ENCODE data around the gene SGSM2.

Gene SGSM2

DNA sequence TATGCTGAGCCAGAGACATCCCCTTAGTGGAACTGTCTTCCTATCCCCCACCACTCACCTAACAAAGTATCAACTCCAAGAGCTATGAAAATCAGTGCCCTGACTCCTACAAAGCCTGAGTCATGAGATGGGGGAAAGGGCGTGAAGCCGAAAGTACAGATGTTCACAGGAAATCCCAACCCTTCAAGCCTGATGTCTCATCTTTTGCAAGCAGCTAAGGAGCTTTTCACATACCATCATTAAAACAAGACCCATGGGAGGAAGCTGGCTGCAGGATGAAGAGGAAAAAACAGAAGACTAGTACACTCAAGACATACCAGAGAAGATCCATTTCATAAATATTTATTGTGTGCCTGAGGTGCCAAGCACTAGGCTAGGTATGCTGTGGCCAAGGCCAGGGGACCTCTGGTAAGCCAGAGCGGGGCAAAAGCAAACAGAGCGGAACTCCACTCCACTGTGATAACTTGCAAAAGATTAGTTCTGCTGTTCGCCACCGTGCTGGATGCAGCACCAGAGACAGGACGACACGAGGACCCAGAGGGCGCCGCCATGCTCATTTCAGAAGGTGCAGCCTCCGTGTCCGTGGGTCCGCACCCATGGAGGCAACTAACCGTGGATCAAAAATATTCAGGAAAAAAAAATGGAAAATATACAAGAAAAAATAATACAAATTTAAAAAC, 68.1 kb downstream of the SGSM2 start:
- TF ChIP-seq, protein P1, sequence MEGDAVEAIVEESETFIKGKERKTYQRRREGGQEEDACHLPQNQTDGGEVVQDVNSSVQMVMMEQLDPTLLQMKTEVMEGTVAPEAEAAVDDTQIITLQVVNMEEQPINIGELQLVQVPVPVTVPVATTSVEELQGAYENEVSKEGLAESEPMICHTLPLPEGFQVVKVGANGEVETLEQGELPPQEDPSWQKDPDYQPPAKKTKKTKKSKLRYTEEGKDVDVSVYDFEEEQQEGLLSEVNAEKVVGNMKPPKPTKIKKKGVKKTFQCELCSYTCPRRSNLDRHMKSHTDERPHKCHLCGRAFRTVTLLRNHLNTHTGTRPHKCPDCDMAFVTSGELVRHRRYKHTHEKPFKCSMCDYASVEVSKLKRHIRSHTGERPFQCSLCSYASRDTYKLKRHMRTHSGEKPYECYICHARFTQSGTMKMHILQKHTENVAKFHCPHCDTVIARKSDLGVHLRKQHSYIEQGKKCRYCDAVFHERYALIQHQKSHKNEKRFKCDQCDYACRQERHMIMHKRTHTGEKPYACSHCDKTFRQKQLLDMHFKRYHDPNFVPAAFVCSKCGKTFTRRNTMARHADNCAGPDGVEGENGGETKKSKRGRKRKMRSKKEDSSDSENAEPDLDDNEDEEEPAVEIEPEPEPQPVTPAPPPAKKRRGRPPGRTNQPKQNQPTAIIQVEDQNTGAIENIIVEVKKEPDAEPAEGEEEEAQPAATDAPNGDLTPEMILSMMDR (IDR thresholded peaks at IDR 0.05; ENCODE audit: extremely low read depth, insufficient read depth, missing control alignments): no peak
- no peak for DNase-seq (ENCODE audit: low spot score)
- in situ Hi-C loops (cut with MboI; ENCODE audit: low pct_unique_long_range_greater_than_20kb, low sequenced_read_pairs, unreplicated experiment): no loop called here

DNA sequence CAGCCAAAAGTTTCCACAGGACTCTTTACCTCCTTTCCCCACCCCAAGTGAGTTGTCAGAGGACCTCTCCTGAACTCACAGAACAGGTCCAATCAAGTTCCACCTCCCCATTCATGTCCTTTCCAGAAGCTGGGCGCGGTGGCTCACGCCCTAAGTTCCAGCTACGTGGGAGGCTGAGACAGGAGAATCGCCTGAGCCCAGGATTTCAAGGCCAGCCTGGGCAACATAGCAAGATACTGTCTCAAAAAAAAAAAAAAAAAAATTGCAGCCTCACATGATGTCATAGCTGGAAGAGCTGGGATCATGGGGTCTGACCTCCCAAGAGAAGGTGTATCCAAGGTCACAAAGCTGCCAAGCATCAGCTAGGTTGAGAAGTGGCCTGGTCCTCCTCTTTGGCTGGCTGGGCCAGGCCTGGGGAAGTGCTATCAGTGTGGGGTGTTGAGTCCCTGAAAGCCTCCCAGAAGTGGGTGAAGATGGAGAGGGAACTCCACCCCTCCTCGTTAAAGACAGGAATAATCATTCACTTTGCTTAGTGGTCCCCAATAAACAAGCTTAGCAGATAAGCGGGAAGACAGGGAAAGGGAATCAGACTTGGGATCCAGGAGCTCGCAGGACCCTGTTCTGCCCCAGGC, 69.1 kb downstream of the SGSM2 start:
- no peak for DNase-seq (ENCODE audit: low spot score)

DNA sequence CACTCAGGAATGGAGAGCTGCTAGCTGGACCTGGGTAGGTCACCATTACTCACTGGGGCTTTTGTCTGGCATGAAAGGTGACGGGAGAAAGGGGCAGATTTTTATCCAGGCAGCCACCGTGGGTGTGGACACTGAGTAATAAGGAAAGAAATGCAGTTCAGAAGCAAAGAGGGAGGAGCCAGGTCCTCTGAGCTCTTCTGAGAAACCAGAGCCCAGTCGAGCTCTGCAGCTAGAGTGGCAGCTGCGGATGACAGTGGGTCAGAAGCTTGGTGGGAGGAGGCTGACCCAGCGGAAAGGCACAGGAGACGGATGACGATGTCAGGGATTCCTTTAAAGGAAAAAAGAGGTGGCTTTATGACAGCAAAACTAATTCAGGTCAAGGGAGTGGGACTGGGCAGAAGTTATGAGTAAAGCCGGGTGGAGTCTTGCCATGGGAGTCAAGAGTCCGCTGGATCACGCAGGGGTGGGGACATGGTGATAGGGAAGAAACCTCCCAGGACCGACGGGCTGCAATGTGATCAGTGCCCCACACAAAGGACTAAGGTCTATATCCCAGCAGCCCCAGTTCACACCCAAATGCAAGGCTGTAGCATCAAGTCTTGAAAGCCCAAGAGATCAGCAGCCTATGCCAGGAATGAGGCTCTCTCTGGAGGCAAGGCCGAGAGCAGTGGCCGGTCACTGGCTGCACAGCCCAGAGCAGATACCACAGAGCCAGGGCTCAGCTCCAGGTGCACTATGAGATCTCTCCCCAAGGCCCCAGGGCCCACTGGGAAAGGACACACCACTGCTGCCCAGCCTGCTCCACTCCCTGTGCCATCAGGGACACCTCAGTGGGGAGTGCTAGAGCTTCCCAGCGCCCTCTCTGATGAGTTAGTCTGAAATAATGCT, 69.8 kb downstream of the SGSM2 start:
- TF ChIP-seq, protein P1 (IDR thresholded peaks at IDR 0.05; ENCODE audit: extremely low read depth, insufficient read depth, missing control alignments): no peak
- no peak for DNase-seq (ENCODE audit: low spot score)
- in situ Hi-C loops (cut with MboI; ENCODE audit: low pct_unique_long_range_greater_than_20kb, low sequenced_read_pairs, unreplicated experiment): no loop called here

More for the DNA sequence above, 69.1 kb downstream of the SGSM2 start:
- in situ Hi-C loops (cut with MboI; ENCODE audit: low pct_unique_long_range_greater_than_20kb, low sequenced_read_pairs, unreplicated experiment): no loop called here
- TF ChIP-seq, protein P1 (IDR thresholded peaks at IDR 0.05; ENCODE audit: extremely low read depth, insufficient read depth, missing control alignments): no peak

DNA sequence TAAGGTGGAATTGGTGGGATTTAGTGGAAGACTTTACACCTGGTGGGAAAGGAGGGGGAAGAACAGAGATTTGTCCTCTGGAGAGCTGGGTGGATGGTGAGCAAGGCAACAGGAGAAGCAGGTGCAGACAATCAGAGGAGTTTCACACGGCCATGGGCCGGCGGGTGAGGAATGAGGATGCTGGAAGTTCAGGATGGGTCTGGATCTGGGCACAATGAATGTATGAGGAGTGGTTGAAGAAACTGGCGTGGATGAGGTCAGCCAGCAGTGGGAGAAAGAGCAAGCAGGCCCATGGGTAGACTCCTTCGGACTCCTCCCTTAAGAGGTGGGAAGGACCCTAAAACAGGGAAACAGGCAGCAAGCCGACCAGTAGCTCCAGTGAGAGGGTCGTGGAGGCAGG, 73.7 kb downstream of the SGSM2 start:
- in situ Hi-C loops (cut with MboI; ENCODE audit: low pct_unique_long_range_greater_than_20kb, low sequenced_read_pairs, unreplicated experiment): no loop called here

DNA sequence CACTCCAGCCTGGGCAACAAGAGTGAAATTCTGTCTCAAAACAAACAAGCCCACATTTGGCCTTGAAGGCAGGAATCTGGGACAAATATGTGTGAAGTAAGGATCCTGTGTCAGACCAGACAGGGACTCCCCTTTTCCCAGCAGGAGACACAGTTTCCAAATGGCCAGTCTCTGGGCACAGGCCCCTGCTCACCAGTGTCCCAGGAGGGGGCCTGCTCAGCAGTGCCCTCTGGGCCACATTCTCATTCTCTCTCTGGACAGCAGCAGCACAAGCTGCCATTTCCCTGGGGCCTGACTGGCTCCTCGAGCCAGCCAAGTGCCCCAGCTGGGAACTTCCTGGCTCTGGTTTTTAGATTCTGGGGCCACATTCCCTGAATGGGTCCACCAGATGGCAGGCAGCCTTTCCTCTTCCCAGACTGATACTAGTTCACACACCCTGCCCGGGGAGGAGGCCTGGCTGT, 75.3 kb downstream of the SGSM2 start:
- in situ Hi-C loops (cut with MboI; ENCODE audit: low pct_unique_long_range_greater_than_20kb, low sequenced_read_pairs, unreplicated experiment): no loop called here
- no peak for DNase-seq (ENCODE audit: low spot score)
- TF ChIP-seq, protein P1 (IDR thresholded peaks at IDR 0.05; ENCODE audit: extremely low read depth, insufficient read depth, missing control alignments): no peak

More for the DNA sequence above, 73.7 kb downstream of the SGSM2 start:
- DNase-seq (ENCODE audit: low spot score): no peak
- TF ChIP-seq, protein P1 (IDR thresholded peaks at IDR 0.05; ENCODE audit: extremely low read depth, insufficient read depth, missing control alignments): no peak

DNA sequence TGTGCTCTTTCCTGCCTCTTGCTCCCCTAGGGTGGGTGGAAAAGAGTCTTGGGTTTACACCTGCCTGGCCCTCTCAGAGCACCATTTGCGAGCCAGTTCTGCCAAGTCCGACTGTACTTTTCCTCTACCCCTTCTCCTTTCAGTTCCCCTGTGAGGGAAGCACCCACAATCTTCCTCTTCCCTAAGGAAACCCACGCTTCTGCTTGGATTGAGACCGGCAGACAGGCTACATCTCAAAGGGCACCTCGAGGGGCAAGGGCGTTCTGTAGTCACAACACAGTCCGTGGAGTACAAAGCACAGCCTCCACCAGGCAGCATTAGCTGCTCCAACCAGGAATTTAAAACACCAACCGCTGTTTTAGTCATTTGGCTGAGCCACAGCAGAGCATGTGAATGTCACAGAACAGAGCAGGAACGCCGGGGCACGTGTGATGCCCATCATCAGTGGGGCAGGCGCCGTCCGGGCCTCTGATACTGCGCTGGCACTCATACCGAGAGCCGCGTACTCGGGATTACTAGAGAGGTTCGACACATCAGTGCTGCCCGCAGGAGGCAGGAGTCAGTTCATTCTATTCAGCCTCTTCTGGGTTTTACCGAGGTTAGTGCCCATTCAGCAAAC, 77.3 kb downstream of the SGSM2 start:
- in situ Hi-C loops (cut with MboI; ENCODE audit: low pct_unique_long_range_greater_than_20kb, low sequenced_read_pairs, unreplicated experiment): no loop called here

More for the DNA sequence above, 77.3 kb downstream of the SGSM2 start:
- TF ChIP-seq, protein P1 (IDR thresholded peaks at IDR 0.05; ENCODE audit: extremely low read depth, insufficient read depth, missing control alignments): no peak
- DNase-seq (ENCODE audit: low spot score): no peak

All from GM13977 (cell line).